WTC11 (cell line): ENCODE data around the gene ELFN2. TPM values are rescaled to one million over a fixed set of nuclear protein-coding genes. Genes with fewer than 3 reads are reported as not detected.
A peak's percentile ranks its signal among the peaks of the same experiment; 100 is the strongest.

Experiments
- ATAC-seq: fragments of 200-7000 bp; cut with Tn5 transposase; 2 replicates; pipeline ENCODE4 v1.10.0; 2021; ENCODE audit warnings: mild to moderate bottlenecking, moderate library complexity
- CTCF ChIA-PET: fragments of 300-600 bp; sonication (Branson Sonifier 250); formaldehyde crosslinking; loops from one replicate; lab custom pipeline; 2021; ENCODE audit warnings: antibody characterized with exemption; lab: Charles Lee
- POLR2A ChIA-PET: fragments of 350-600 bp; sonication (Branson Sonifier 250); formaldehyde crosslinking; loops from one replicate; lab custom pipeline; 2021; ENCODE audit warnings: antibody characterized with exemption; lab: Charles Lee
- DNase-seq: peaks from one replicate; pipeline ENCODE4 v3.0.0; 2021; ENCODE audit warnings: low spot score
- H3K27ac Mint-ChIP-seq: 2 replicates; pipeline ENCODE4 v1.8.0; 2021; ENCODE audit warnings: mixed read lengths
- H3K27me3 Mint-ChIP-seq: 2 replicates; pipeline ENCODE4 v1.8.0; 2021; ENCODE audit warnings: low read depth, mild to moderate bottlenecking, moderate library complexity, mixed read lengths
- H3K36me3 Mint-ChIP-seq: 2 replicates; pipeline ENCODE4 v1.8.0; 2021; ENCODE audit warnings: mixed read lengths
- H3K4me1 Mint-ChIP-seq: 2 replicates; pipeline ENCODE4 v1.8.0; 2022; ENCODE audit warnings: mixed read lengths
- H3K4me3 Mint-ChIP-seq: 2 replicates; pipeline ENCODE4 v1.8.0; 2021; ENCODE audit warnings: mild to moderate bottlenecking, moderate library complexity, mixed read lengths
- H3K9me3 Mint-ChIP-seq: 2 replicates; pipeline ENCODE4 v1.8.0; 2021; ENCODE audit warnings: mixed read lengths
- CREM ChIP-seq: sonication (generic); formaldehyde crosslinking; IDR thresholded peaks from 2 replicates; pipeline ENCODE4 v1.8.1; 2022; ENCODE audit warnings: mild to moderate bottlenecking, missing genetic modification reagents, moderate library complexity
- ETV6 ChIP-seq: sonication (generic); formaldehyde crosslinking; IDR thresholded peaks from 2 replicates; pipeline ENCODE4 v1.8.1; 2022; ENCODE audit warnings: mild to moderate bottlenecking, missing genetic modification reagents
- FOXJ3 ChIP-seq: sonication (generic); formaldehyde crosslinking; IDR thresholded peaks from 2 replicates; pipeline ENCODE4 v1.9.0; 2021; ENCODE audit warnings: missing genetic modification reagents, mild to moderate bottlenecking, borderline replicate concordance
- FOXP1 ChIP-seq: sonication (generic); formaldehyde crosslinking; IDR thresholded peaks from 2 replicates; pipeline ENCODE4 v1.8.0; 2022; ENCODE audit warnings: missing genetic modification reagents, mild to moderate bottlenecking, moderate library complexity, borderline replicate concordance
- GTF2I ChIP-seq: fragments of 250-450 bp; sonication (Bioruptor Pico); conservative IDR thresholded peaks from 2 replicates; pipeline ENCODE4 v1.4.0; 2021; ENCODE audit warnings: mild to moderate bottlenecking
- NR2C2 ChIP-seq: sonication (generic); formaldehyde crosslinking; IDR thresholded peaks from 2 replicates; pipeline ENCODE4 v1.8.0; 2022; ENCODE audit warnings: mild to moderate bottlenecking, missing genetic modification reagents
- RELA ChIP-seq: sonication (generic); formaldehyde crosslinking; IDR thresholded peaks from 2 replicates; pipeline ENCODE4 v1.8.1; 2022; ENCODE audit warnings: missing genetic modification reagents, mild to moderate bottlenecking, borderline replicate concordance
- ZBTB21 ChIP-seq: sonication (generic); formaldehyde crosslinking; IDR thresholded peaks from 2 replicates; pipeline ENCODE4 v1.8.1; 2023; ENCODE audit warnings: mild to moderate bottlenecking, missing genetic modification reagents, borderline replicate concordance
- ZNF121 ChIP-seq: sonication (generic); formaldehyde crosslinking; IDR thresholded peaks from 2 replicates; pipeline ENCODE4 v1.8.0; 2023; ENCODE audit warnings: missing genetic modification reagents
- ZNF317 ChIP-seq: sonication (generic); formaldehyde crosslinking; IDR thresholded peaks from 2 replicates; pipeline ENCODE4 v1.8.1; 2023; ENCODE audit warnings: low read depth, mild to moderate bottlenecking, moderate library complexity, missing genetic modification reagents, borderline replicate concordance
- ZNF423 ChIP-seq: fragments of 250-450 bp; sonication (Bioruptor Pico); IDR thresholded peaks from 2 replicates; pipeline ENCODE4 v2.1.2; 2022; ENCODE audit warnings: mild to moderate bottlenecking, moderate library complexity
- total RNA-seq: library from RNA; stranded (reverse); gene quantifications from 3 replicates; pipeline ENCODE4 v1.2.3, GENCODE V29; 2021
- TF ChIP-seq, protein P1 (sequence below): sonication (generic); formaldehyde crosslinking; IDR thresholded peaks from 2 replicates; pipeline ENCODE4 v1.8.0; 2022; ENCODE audit warnings: mild to moderate bottlenecking, missing genetic modification reagents
- TF ChIP-seq, protein P2 (sequence below): sonication (generic); formaldehyde crosslinking; IDR thresholded peaks from 2 replicates; pipeline ENCODE4 v1.8.1; 2023; ENCODE audit warnings: mild to moderate bottlenecking, moderate library complexity, missing genetic modification reagents
- TF ChIP-seq, protein P3 (sequence below): sonication (generic); formaldehyde crosslinking; IDR thresholded peaks from 2 replicates; pipeline ENCODE4 v1.8.1; 2022; ENCODE audit warnings: mild to moderate bottlenecking, moderate library complexity, missing genetic modification reagents
- TF ChIP-seq, protein P4 (sequence below): fragments of 250-450 bp; sonication (Bioruptor Pico); IDR thresholded peaks from 2 replicates; pipeline ENCODE4 v1.9.0; 2021; ENCODE audit warnings: moderate library complexity, mild to moderate bottlenecking, inconsistent platforms, borderline replicate concordance
- TF ChIP-seq, protein P5 (sequence below): sonication (generic); formaldehyde crosslinking; IDR thresholded peaks from 2 replicates; pipeline ENCODE4 v1.8.0; 2022; ENCODE audit warnings: mild to moderate bottlenecking, missing genetic modification reagents

Gene ELFN2
- total RNA-seq, 1 experiment from 2014 or later, result 0.87 TPM

DNA sequence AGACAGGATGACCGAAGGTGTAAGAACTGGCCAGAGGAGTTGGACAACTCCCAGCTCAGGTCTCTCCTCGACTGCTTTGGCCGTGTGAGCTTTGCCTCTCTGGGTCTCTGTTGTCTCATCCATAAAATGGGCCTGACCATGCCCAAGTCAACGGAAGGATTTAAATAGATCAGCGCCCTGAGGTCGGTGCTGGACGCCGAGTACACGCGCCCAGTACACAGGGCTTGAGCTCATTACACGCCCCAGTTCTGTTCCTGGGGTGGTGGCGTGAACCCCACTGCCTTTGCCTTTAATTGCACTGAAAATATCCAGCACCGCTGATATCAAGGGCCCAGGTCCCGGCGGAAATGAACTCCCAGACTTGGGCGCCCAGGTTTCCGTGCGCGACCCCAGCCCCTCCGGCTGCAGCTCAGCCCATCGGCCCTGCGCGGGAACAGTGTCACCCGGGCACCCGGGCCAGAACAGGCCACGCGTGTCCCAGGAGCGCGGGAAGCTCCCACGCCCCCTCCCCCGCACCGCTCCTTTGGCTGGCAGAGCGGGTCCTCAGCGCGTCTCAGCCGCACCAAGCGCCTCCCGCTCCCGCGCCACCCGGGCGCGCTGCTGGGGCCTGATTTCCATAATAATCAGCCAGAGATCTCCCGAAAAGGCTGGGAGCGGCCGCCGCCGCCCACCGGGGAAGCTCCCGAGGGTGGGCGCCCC is 102.8 kb downstream of the ELFN2 start:
- peak; percentile 37 for ATAC-seq
- Mint-ChIP-seq H3K4me3 (peak overlapping the region; percentile 60), H3K36me3 (no peaks in the 10 kb centered on the region), H3K9me3 (no peaks in the 10 kb centered on the region), H3K4me1 (peaks cover 27% of the 10 kb centered on the region), H3K27ac (no peak overlapping the region), H3K27me3 (peaks cover 51% of the 10 kb centered on the region)
- POLR2A ChIA-PET, result no interaction called here
- CTCF ChIA-PET, result interaction anchor here (0.7 to 2.5 kb wide), 7 partner anchors 10 to 268 kb away, joined by 3 to 11 read pairs (median 4); no protein-coding TSS in a partner anchor
- TF ChIP-seq ZNF121 (CRISPR knock-in tag), result peak; percentile 57; the same call in 1 of the 2 replicates
- TF ChIP-seq FOXP1 (CRISPR knock-in tag), result 0 out of 2 replicates have a peak, but pooled peaks have one; percentile 29
- TF ChIP-seq, protein P1, sequence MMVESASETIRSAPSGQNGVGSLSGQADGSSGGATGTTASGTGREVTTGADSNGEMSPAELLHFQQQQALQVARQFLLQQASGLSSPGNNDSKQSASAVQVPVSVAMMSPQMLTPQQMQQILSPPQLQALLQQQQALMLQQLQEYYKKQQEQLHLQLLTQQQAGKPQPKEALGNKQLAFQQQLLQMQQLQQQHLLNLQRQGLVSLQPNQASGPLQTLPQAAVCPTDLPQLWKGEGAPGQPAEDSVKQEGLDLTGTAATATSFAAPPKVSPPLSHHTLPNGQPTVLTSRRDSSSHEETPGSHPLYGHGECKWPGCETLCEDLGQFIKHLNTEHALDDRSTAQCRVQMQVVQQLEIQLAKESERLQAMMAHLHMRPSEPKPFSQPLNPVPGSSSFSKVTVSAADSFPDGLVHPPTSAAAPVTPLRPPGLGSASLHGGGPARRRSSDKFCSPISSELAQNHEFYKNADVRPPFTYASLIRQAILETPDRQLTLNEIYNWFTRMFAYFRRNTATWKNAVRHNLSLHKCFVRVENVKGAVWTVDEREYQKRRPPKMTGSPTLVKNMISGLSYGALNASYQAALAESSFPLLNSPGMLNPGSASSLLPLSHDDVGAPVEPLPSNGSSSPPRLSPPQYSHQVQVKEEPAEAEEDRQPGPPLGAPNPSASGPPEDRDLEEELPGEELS (CRISPR knock-in tag), result no peak
- TF ChIP-seq, protein P2, sequence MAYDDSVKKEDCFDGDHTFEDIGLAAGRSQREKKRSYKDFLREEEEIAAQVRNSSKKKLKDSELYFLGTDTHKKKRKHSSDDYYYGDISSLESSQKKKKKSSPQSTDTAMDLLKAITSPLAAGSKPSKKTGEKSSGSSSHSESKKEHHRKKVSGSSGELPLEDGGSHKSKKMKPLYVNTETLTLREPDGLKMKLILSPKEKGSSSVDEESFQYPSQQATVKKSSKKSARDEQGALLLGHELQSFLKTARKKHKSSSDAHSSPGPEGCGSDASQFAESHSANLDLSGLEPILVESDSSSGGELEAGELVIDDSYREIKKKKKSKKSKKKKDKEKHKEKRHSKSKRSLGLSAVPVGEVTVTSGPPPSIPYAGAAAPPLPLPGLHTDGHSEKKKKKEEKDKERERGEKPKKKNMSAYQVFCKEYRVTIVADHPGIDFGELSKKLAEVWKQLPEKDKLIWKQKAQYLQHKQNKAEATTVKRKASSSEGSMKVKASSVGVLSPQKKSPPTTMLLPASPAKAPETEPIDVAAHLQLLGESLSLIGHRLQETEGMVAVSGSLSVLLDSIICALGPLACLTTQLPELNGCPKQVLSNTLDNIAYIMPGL, result no peak
- TF ChIP-seq ZNF317 (CRISPR knock-in tag), result 0 out of 2 replicates have a peak, but pooled peaks have one; percentile 35
- TF ChIP-seq GTF2I (CRISPR knock-in tag), result peak; percentile 88
- TF ChIP-seq ZNF423 (CRISPR knock-in tag), result peak; percentile 62; the same call in 1 of the 2 replicates
- 0 out of 2 replicates have a peak, but pooled peaks have one; percentile 47 for TF ChIP-seq ETV6 (CRISPR knock-in tag)
- 0 out of 2 replicates have a peak, but pooled peaks have one; percentile 13 for TF ChIP-seq ZBTB21 (CRISPR knock-in tag)
- TF ChIP-seq, protein P3, sequence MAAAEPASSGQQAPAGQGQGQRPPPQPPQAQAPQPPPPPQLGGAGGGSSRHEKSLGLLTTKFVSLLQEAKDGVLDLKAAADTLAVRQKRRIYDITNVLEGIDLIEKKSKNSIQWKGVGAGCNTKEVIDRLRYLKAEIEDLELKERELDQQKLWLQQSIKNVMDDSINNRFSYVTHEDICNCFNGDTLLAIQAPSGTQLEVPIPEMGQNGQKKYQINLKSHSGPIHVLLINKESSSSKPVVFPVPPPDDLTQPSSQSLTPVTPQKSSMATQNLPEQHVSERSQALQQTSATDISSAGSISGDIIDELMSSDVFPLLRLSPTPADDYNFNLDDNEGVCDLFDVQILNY, result 0 out of 2 replicates have a peak, but pooled peaks have one; percentile 45
- TF ChIP-seq, protein P4, sequence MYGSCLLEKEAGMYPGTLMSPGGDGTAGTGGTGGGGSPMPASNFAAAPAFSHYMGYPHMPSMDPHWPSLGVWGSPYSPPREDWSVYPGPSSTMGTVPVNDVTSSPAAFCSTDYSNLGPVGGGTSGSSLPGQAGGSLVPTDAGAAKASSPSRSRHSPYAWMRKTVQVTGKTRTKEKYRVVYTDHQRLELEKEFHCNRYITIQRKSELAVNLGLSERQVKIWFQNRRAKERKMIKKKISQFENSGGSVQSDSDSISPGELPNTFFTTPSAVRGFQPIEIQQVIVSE, result no peak
- TF ChIP-seq, protein P5, sequence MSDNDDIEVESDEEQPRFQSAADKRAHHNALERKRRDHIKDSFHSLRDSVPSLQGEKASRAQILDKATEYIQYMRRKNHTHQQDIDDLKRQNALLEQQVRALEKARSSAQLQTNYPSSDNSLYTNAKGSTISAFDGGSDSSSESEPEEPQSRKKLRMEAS (CRISPR knock-in tag), result 0 out of 2 replicates have a peak, but pooled peaks have one; percentile 36
- TF ChIP-seq RELA (CRISPR knock-in tag), result no peak
- TF ChIP-seq CREM, result no peak
- TF ChIP-seq FOXJ3 (CRISPR knock-in tag), result no peak
- DNase-seq, result peak; percentile 40

DNA sequence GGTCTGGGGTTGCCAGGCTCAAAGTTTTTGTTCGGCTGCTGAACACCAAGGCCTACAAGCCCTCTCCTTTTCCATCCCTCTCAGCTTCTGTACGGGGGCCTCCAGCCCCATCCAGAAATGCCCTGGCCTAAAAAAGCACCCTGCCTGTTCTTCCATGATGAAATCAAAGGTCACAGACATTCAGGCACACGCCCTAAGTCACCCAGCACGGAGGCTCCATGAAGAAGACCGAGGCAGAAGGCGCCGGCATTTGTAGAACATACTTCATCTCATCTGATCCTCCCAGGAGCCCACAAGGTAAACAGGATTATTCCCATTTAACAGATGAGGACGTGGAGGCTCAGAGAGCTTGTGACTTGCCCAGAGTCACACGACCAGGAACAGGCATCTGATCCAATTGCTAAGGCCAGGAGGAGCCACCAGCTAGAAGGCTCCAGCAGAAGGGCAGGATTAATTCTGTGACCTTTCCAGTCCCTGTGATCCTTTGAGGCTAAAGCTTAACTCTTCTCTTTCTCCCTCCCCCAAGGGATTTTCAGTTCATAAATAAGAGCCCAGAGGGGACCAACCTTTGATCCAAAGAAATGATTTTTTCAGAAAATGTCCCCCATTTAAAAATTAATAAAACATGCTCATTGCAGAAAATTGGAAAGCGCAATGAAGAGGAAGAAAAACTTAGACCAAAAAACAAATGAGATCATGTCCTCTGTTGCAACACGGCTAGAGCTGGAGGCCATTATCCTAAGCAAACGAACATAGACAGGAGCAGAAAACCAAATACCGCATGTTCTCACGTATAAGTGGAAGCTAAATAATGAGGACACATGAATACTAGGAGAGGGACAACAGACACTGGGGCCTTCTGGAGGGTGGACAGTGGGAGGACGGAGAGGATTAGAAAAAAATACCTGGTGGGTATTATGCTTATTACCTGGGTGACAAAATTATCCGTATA is 106.3 kb downstream of the ELFN2 start:
- Mint-ChIP-seq H3K9me3 (no peaks in the 10 kb centered on the region), H3K36me3 (no peaks in the 10 kb centered on the region), H3K4me1 (peaks cover 23% of the 10 kb centered on the region), H3K27ac (no peak overlapping the region), H3K4me3 (no peak overlapping the region), H3K27me3 (peaks cover 29% of the 10 kb centered on the region)
- DNase-seq, result no peak
- ATAC-seq, result no peak
- CTCF ChIA-PET, result interaction anchor here (1.3 to 1.5 kb wide), 3 partner anchors 53 to 133 kb away, joined by 3 to 4 read pairs (median 3); no protein-coding TSS in a partner anchor
- POLR2A ChIA-PET, result no interaction called here
- no peak for TF ChIP-seq NR2C2 (CRISPR knock-in tag)
